ENCODE results near the gene TMTC1.

GRCh38 chr12:29566441-29566840 lies 217.3 kb downstream of the TMTC1 start:
- TF ChIP-seq POLR2A (IDR thresholded peaks at IDR 0.05) (no peak), CTCF (IDR thresholded peaks at IDR 0.05) (no peak)
